ENCODE data around the gene SLFN14. TPM values are rescaled to one million over a fixed set of nuclear protein-coding genes. Genes with fewer than 3 reads are reported as not detected.

The SLFN14 gene
- total and polyA plus RNA-seq, 2 experiments from 2014 or later: 0.10 TPM; not detected in 1

GRCh38 chr17:35515027-35515426 is 45.6 kb downstream of the SLFN14 start:
- TF ChIP-seq STAT1 (IDR thresholded peaks at IDR 0.05; ENCODE audit: unreplicated experiment): no peak
- TF ChIP-seq POLR2AphosphoS5 (IDR thresholded peaks at IDR 0.05; ENCODE audit: low read depth): no peak
- no peak for TF ChIP-seq CREB1 (CRISPR knock-in tag; IDR thresholded peaks at IDR 0.05; ENCODE audit: low read depth)
- no peak for TF ChIP-seq JUNB (IDR thresholded peaks at IDR 0.05; ENCODE audit: unreplicated experiment)
- TF ChIP-seq EZH2phosphoT487 (IDR thresholded peaks at IDR 0.05; ENCODE audit: unreplicated experiment): no peak
- no peak for TF ChIP-seq ZNF462 (CRISPR knock-in tag; IDR thresholded peaks at IDR 0.05)
- TF ChIP-seq EZH2 (IDR thresholded peaks at IDR 0.05; ENCODE audit: low read depth, unreplicated experiment): no peak
- no peak overlapping the region for H3K4me3 ChIP-seq
- H3K27ac Mint-ChIP-seq: no peak overlapping the region
- DNase-seq (ENCODE audit: low spot score) (no peak), ATAC-seq (peak; percentile 43; the same call in 2 of the 3 replicates)
- no peak overlapping the region for H3K4me2 ChIP-seq
- H3K36me3 ChIP-seq (ENCODE audit: insufficient read depth): no peaks in the 10 kb centered on the region
- no peaks in the 10 kb centered on the region for H3F3A ChIP-seq (replicated peaks; ENCODE audit: low read depth)
- no peaks in the 10 kb centered on the region for H3K36me3 Mint-ChIP-seq (ENCODE audit: low read depth)
- H3K27me3 Mint-ChIP-seq (ENCODE audit: insufficient read depth, low read depth, poor library complexity): peaks cover 3% of the 10 kb centered on the region
- no peak overlapping the region for H3K4me3 Mint-ChIP-seq
- no peak overlapping the region for H3K27ac ChIP-seq (ENCODE audit: low read depth)
- H2AFZ ChIP-seq: peak overlapping the region; percentile 38; the same call in 1 of the 2 replicates
- peaks cover 26% of the 10 kb centered on the region; the same call in 1 of the 2 replicates for H3K27me3 ChIP-seq (ENCODE audit: insufficient read depth)
- 0 out of 2 replicates have a peak, but pooled peaks cover 2% of the 10 kb centered on the region for H3K9me2 ChIP-seq (ENCODE audit: insufficient read depth)
- H4K20me1 ChIP-seq (replicated peaks; ENCODE audit: insufficient read depth): no peaks in the 10 kb centered on the region
- no peaks in the 10 kb centered on the region; the same call in 2 of the 3 replicates for H3K9me3 Mint-ChIP-seq
- no peaks in the 10 kb centered on the region for H3K4me1 ChIP-seq (ENCODE audit: insufficient read depth)
- H3K4me1 Mint-ChIP-seq: no peaks in the 10 kb centered on the region
- H3K79me2 ChIP-seq (replicated peaks; ENCODE audit: insufficient read depth): no peaks in the 10 kb centered on the region
